Astrocyte (in vitro differentiated cells and primary cell): ENCODE data around the gene CMTR1. TPM values are rescaled to one million over a fixed set of nuclear protein-coding genes. Genes with fewer than 3 reads are reported as not detected.
A peak's percentile ranks its signal among the peaks of the same experiment; 100 is the strongest.

Experiments
- DNase-seq: peaks from one replicate; pipeline ENCODE4 v3.0.0-alpha.2; 2010; ENCODE audit warnings: low read depth
- FAIRE-seq: peaks from 2 replicates; lab custom pipeline; 2011; peaks lifted over from hg19 to GRCh38; lab: Jason Lieb, UNC
- H2AFZ ChIP-seq: 2 replicates; pipeline ENCODE4 v1.6.0; 2012; ENCODE audit warnings: low read depth, low read length, inconsistent platforms
- H3K27ac ChIP-seq: 2 replicates; pipeline ENCODE4 v1.5.1; 2011; ENCODE audit warnings: low read depth, low read length, inconsistent platforms
- H3K27me3 ChIP-seq: 2 replicates; pipeline ENCODE4 v1.6.0; 2011; ENCODE audit warnings: low read length, inconsistent platforms; ENCODE audit not compliant: insufficient read depth
- H3K36me3 ChIP-seq: 2 replicates; pipeline ENCODE4 v1.5.1; 2011; ENCODE audit warnings: low read length, inconsistent platforms; ENCODE audit not compliant: insufficient read depth
- H3K4me1 ChIP-seq: 2 replicates; pipeline ENCODE4 v1.5.1; 2011; ENCODE audit warnings: low read length, inconsistent platforms; ENCODE audit not compliant: insufficient read depth
- H3K4me2 ChIP-seq: 2 replicates; pipeline ENCODE4 v1.6.0; 2012; ENCODE audit warnings: low read length, inconsistent platforms
- H3K4me3 ChIP-seq: 2 replicates; pipeline ENCODE4 v1.5.1; 2011; ENCODE audit warnings: low read depth, mild to moderate bottlenecking, low read length, inconsistent platforms; ENCODE audit not compliant: insufficient read depth
- H3K79me2 ChIP-seq: 2 replicates; pipeline ENCODE4 v1.6.0; 2012; ENCODE audit warnings: mild to moderate bottlenecking, low read length, inconsistent platforms; ENCODE audit not compliant: insufficient read depth
- H3K9ac ChIP-seq: 2 replicates; pipeline ENCODE4 v1.6.0; 2012; ENCODE audit warnings: mild to moderate bottlenecking, low read length, inconsistent platforms
- H3K9me3 ChIP-seq: 2 replicates; pipeline ENCODE4 v1.5.1; 2012; ENCODE audit warnings: low read depth, mild to moderate bottlenecking, low read length, inconsistent platforms; ENCODE audit not compliant: insufficient read depth
- H4K20me1 ChIP-seq: 2 replicates; pipeline ENCODE4 v1.6.0; 2012; ENCODE audit warnings: low read length, inconsistent platforms; ENCODE audit not compliant: insufficient read depth
- H3K27ac Mint-ChIP-seq: one replicate; pipeline ENCODE4 v1.8.0; 2021; ENCODE audit warnings: mild to moderate bottlenecking, mixed read lengths; ENCODE audit not compliant: unreplicated experiment
- H3K27me3 Mint-ChIP-seq: one replicate; pipeline ENCODE4 v1.8.0; 2021; ENCODE audit warnings: low read depth, mixed read lengths; ENCODE audit not compliant: unreplicated experiment
- H3K36me3 Mint-ChIP-seq: one replicate; pipeline ENCODE4 v1.8.0; 2021; ENCODE audit warnings: low read depth, mixed read lengths; ENCODE audit not compliant: unreplicated experiment
- H3K4me1 Mint-ChIP-seq: one replicate; pipeline ENCODE4 v1.8.0; 2021; ENCODE audit warnings: low read depth, mixed read lengths; ENCODE audit not compliant: unreplicated experiment
- H3K4me3 Mint-ChIP-seq: one replicate; pipeline ENCODE4 v1.8.0; 2021; ENCODE audit warnings: mild to moderate bottlenecking, moderate library complexity, mixed read lengths; ENCODE audit not compliant: unreplicated experiment
- H3K9me3 Mint-ChIP-seq: one replicate; pipeline ENCODE4 v1.8.0; 2021; ENCODE audit warnings: mild to moderate bottlenecking, mixed read lengths; ENCODE audit not compliant: unreplicated experiment
- EZH2 ChIP-seq: IDR thresholded peaks from 2 replicates; pipeline ENCODE4 v1.6.1; 2012; ENCODE audit warnings: mild to moderate bottlenecking, low read length, inconsistent platforms; ENCODE audit not compliant: insufficient read depth
- total RNA-seq: library from RNA; stranded (reverse); gene quantifications from 2 replicates; pipeline ENCODE4 v1.2.1, GENCODE V29; 2021
- TF ChIP-seq, protein P1 (sequence below): IDR thresholded peaks from 2 replicates; pipeline ENCODE4 v1.5.1; 2011; ENCODE audit warnings: low read depth, mild to moderate bottlenecking, inconsistent platforms, low read length, moderate library complexity; ENCODE audit not compliant: insufficient read depth

Gene CMTR1
- total RNA-seq, 1 donor from 2014 or later = 44.1 TPM

DNA sequence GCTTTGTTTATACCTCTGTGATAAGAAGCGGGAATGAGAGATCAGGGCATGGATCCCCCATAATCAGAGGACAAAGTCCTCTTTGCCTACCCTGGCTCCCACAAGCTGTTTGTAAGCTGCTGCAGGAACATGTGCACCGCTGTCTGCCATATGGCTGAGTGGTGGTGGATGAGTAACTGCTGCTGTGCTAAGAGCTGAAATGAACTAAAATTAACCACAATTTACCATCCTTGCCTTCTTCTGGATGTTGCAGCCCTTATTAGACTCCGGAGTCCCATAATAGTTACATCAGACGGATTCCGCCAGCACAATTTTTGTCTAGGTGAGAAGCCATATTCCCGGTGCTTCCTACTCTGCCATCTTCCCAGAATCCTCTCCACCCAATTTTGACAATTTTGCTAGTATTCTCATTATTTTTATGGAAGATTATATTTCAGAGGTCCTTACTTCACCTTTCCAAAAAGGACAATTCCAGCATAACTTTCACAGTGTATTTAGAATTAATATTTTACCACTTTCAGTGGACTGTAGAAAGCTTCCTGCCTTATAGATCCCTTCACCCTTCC is 6.0 kb upstream of the CMTR1 start:
- Histone ChIP-seq H3K79me2 (no peaks in the 10 kb centered on the region), H3K9me3 (no peaks in the 10 kb centered on the region), H3K4me1 (no peaks in the 10 kb centered on the region), H3K9ac (no peak overlapping the region), H3K4me3 (no peak overlapping the region), H2AFZ (no peak overlapping the region), H3K27ac (no peak overlapping the region), H3K27me3 (peaks cover 2% of the 10 kb centered on the region), H4K20me1 (no peaks in the 10 kb centered on the region), H3K36me3 (no peaks in the 10 kb centered on the region), H3K4me2 (no peak overlapping the region)
- TF ChIP-seq EZH2 = no peak
- TF ChIP-seq, protein P1, sequence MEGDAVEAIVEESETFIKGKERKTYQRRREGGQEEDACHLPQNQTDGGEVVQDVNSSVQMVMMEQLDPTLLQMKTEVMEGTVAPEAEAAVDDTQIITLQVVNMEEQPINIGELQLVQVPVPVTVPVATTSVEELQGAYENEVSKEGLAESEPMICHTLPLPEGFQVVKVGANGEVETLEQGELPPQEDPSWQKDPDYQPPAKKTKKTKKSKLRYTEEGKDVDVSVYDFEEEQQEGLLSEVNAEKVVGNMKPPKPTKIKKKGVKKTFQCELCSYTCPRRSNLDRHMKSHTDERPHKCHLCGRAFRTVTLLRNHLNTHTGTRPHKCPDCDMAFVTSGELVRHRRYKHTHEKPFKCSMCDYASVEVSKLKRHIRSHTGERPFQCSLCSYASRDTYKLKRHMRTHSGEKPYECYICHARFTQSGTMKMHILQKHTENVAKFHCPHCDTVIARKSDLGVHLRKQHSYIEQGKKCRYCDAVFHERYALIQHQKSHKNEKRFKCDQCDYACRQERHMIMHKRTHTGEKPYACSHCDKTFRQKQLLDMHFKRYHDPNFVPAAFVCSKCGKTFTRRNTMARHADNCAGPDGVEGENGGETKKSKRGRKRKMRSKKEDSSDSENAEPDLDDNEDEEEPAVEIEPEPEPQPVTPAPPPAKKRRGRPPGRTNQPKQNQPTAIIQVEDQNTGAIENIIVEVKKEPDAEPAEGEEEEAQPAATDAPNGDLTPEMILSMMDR = no peak
- no peak for FAIRE-seq
- Mint-ChIP-seq H3K36me3 (no peaks in the 10 kb centered on the region), H3K27me3 (no peaks in the 10 kb centered on the region), H3K4me3 (no peak overlapping the region), H3K27ac (no peak overlapping the region), H3K4me1 (no peaks in the 10 kb centered on the region), H3K9me3 (peaks cover 31% of the 10 kb centered on the region)
- no peak for DNase-seq

DNA sequence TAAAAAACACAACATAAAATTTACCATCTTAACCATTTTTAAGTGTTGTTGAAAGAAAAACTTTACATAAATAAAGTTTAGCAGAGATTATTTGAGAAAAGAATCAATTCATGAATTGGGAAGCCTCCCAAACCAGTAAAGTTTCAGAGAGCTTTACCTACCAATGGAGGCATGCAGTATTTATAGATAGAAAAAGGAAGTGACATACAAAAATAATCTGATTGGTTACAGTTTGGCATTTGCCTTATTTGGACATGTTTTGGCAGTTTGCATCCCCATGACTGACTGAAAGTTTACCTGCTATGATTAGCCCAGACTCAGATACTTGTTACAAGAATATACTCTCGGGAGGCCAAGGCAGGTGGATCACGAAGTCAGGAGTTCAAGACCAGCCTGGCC is 3.7 kb upstream of the CMTR1 start:
- no peak overlapping the region for H2AFZ ChIP-seq
- H3K36me3 Mint-ChIP-seq = no peaks in the 10 kb centered on the region
- peaks cover 11% of the 10 kb centered on the region for H3K79me2 ChIP-seq
- H3K27ac Mint-ChIP-seq = no peak overlapping the region
- H3K9ac ChIP-seq = no peak overlapping the region
- no peak overlapping the region for H3K4me3 ChIP-seq
- peaks cover 28% of the 10 kb centered on the region for H3K9me3 Mint-ChIP-seq
- no peaks in the 10 kb centered on the region for H3K36me3 ChIP-seq
- no peaks in the 10 kb centered on the region for H3K27me3 Mint-ChIP-seq
- DNase-seq (no peak), FAIRE-seq (no peak)
- H3K4me3 Mint-ChIP-seq = no peak overlapping the region
- no peaks in the 10 kb centered on the region for H3K9me3 ChIP-seq
- no peaks in the 10 kb centered on the region for H4K20me1 ChIP-seq
- no peak overlapping the region for H3K27ac ChIP-seq
- no peak overlapping the region for H3K4me2 ChIP-seq
- peaks cover 8% of the 10 kb centered on the region for H3K4me1 ChIP-seq
- H3K4me1 Mint-ChIP-seq = peaks cover 4% of the 10 kb centered on the region
- H3K27me3 ChIP-seq = peaks cover 2% of the 10 kb centered on the region
- TF ChIP-seq, protein P1 = no peak
- TF ChIP-seq EZH2 = no peak

DNA sequence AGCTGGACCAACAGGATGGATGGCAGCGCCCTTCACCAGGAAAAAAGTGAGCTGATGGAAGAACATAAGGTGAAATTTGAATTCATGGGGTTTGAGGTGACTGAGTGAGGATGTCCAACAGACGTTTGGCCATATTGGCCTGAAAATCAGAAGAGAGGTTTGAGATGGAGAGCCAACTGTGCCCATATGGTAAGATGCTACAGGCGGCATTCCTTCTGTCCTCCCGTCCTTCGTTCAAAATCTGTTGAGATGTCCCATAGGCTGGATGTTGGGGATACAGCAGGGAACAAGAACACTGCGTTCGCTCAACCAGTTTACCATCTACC is 468 bp upstream of the CMTR1 start:
- Mint-ChIP-seq H3K4me3 (peak overlapping the region; percentile 83), H3K27ac (peak overlapping the region; percentile 48), H3K4me1 (peaks cover 4% of the 10 kb centered on the region), H3K9me3 (peaks cover 9% of the 10 kb centered on the region), H3K36me3 (peaks cover 7% of the 10 kb centered on the region), H3K27me3 (no peaks in the 10 kb centered on the region)
- peak overlapping the region; percentile 92 for H3K9ac ChIP-seq
- H3K27me3 ChIP-seq = peaks cover 2% of the 10 kb centered on the region
- peaks cover 8% of the 10 kb centered on the region for H3K4me1 ChIP-seq
- H3K27ac ChIP-seq = peak overlapping the region; percentile 68
- no peaks in the 10 kb centered on the region for H3K9me3 ChIP-seq
- DNase-seq (no peak), FAIRE-seq (no peak)
- peak overlapping the region; percentile 88 for H3K4me3 ChIP-seq
- peaks cover 7% of the 10 kb centered on the region for H3K36me3 ChIP-seq
- peak overlapping the region; percentile 98 for H3K4me2 ChIP-seq
- peaks cover 5% of the 10 kb centered on the region for H4K20me1 ChIP-seq
- TF ChIP-seq, protein P1 = no peak
- TF ChIP-seq EZH2 = no peak
- H3K79me2 ChIP-seq = peaks cover 33% of the 10 kb centered on the region
- H2AFZ ChIP-seq = peak overlapping the region; percentile 97
